HG03460 (cell line): ENCODE results near the gene MRPL2.
A peak's percentile ranks its signal among the peaks of the same experiment; 100 is the strongest.

Experiments used
- ATAC-seq: cut with Tn5 transposase; IDR thresholded peaks from one replicate; pipeline ENCODE4 v1.9.1; 2021; ENCODE audit not compliant: unreplicated experiment

Gene MRPL2

GRCh38 chr6:43021270-43022047, 37.8 kb downstream of the MRPL2 start, which contains the start of gene RRP36:
TSS of gene RRP36 (plus strand) at chr6:43021623. CDS start at chr6:43021655, 32 bp downstream.
- peak; percentile 87 for ATAC-seq

GRCh38 chr6:43020847-43021246, 38.4 kb downstream of the MRPL2 start:
- ATAC-seq, result no peak

- ATAC-seq, result no peak
Measured at GRCh38 chr6:43020052-43020705, 39.1 kb downstream of the MRPL2 start.

- ATAC-seq, result no peak
Measured at GRCh38 chr6:43019152-43019551, 40.1 kb downstream of the MRPL2 start.

- no peak for ATAC-seq
Measured at GRCh38 chr6:43016943-43017334, 42.3 kb downstream of the MRPL2 start.

- no peak for ATAC-seq
Measured at GRCh38 chr6:43016176-43016942, 42.9 kb downstream of the MRPL2 start.

DNA sequence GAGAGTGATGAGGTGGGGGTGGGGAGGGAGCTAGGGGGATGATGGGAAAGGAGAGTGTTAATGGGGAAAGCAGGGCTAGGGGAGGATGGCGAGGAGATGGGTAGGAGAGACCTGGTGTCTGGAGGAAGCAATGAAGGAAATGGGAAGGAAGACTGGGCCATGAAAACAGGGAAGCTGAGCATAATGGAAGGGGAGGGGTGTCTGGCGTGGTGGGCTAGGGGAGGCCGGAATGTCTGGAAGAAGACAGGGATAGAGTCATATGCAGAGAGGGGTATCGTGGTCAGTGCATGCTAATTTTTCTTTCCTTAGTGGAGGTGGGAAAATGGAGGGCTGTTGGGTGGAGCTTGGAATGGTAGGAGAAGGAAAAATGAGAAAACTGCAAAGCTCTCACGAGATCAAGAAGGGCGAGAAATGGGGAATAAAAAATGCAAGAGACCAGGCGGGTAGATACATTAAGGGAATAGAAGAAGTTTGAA, 44.8 kb downstream of the MRPL2 start:
- no peak for ATAC-seq

DNA sequence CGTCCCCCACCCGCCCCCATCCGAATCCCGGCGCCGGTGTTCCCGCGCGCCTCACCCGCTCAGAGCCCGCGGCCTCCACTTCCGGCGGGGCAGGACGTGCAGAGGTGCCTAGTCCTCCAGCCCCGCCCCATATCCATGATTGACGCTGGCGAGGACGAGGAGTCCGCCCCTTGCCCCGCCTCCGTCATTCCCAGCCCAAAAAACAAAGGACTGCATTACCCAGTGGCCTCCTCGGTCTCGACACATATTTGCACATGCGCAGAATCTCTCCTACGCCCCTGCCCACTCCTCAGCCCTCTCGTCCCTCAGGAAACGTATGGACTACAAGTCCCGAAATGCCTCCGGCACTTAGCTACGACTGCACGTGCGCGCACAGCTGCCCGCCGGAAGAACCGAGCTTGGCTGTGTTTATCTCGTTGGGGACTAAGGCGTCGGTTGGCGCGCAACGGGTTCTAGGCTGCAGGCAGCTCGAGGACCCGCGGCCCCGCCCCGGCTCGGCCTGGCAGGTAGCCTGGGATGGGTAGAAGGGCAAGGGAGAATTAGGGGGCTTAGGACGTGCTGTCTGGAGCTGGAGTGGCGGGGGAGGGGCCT, 45.3 kb downstream of the MRPL2 start, which contains the start of the genes KLHDC3 and MEA1:
KLHDC3 (plus strand) TSS at position 407 of the 591 bp plus-strand sequence. CDS start 2,944 bp downstream, outside the sequence.
MEA1 (minus strand) TSS at position 104 of the 591 bp plus-strand sequence. CDS start 133 bp downstream, outside the sequence.
- peak; percentile 93 for ATAC-seq

- no peak for ATAC-seq
Measured at GRCh38 chr6:43013097-43013842, 46.0 kb downstream of the MRPL2 start.

DNA sequence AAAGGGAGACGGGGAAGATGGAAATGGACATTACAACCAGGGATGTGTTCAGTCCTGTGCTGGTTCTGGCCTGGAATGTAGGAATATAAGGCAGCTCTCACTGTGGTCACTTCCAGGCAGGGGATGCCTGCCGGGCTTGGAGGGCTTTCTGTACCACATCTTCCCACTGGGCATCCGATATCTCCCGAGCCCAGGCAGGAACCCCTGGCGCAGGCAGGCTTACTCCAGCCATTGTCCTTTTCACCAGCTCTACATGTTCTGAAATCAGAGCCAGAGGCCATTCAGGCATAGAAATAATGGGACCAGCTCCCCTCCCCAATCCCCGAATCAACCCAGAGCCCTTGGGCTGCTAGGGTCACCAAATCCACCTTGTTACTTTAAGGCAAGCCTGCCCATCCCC, 46.9 kb downstream of the MRPL2 start:
- no peak for ATAC-seq

- ATAC-seq, result no peak
Measured at GRCh38 chr6:43011207-43011606, 48.0 kb downstream of the MRPL2 start.

GRCh38 chr6:43009124-43009523, 50.1 kb downstream of the MRPL2 start:
- ATAC-seq, result no peak

GRCh38 chr6:43007126-43007525, 52.1 kb downstream of the MRPL2 start:
- no peak for ATAC-seq

GRCh38 chr6:43006251-43006650, 53.0 kb downstream of the MRPL2 start:
- no peak for ATAC-seq

DNA sequence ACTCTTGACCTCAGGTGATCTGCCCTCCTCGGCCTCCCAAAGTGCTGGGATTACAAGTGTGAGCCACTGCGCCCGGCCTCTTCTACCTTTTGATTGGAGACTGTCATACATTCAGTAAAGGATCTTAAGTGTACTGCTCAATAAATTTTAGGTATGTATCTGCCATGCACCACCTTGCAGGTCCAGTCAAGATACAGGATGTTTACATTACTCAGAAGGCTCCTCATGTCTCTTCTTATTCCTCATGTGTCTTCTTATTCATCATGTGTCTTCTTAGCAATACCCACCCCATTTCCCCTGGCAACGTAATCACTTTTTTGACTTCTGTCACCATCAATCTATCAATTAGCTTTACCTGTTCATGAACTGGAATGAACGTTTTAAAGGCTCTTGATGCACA, 53.4 kb downstream of the MRPL2 start:
- no peak for ATAC-seq
